Kidney (tissue), 14 donors: ENCODE measurements around the gene NIN. TPM values are rescaled to one million over a fixed set of nuclear protein-coding genes. Genes with fewer than 3 reads are reported as not detected.
A peak's percentile ranks its signal among the peaks of the same experiment; 100 is the strongest.

ENCODE experiments used
- DNase-seq, 5 donors: peaks; one replicate each; pipeline ENCODE4 v3.0.0-alpha.2; 2013 to 2020
- FAIRE-seq: peaks from 2 replicates; lab custom pipeline; 2012; peaks lifted over from hg19 to GRCh38; lab: Jason Lieb, UNC
- H3K27ac ChIP-seq, 2 donors: one replicate each; pipeline ENCODE4 v1.7.0; 2013; ENCODE audit warnings: low read depth in 2 of 2, low read length in 2 of 2, inconsistent platforms in 1 of 2
- H3K27me3 ChIP-seq: one replicate; pipeline ENCODE4 v1.7.1; 2013; ENCODE audit warnings: low read length, inconsistent platforms; ENCODE audit not compliant: control insufficient read depth, insufficient read depth
- H3K36me3 ChIP-seq, 3 donors: one replicate each; pipeline versions ENCODE4 v1.7.0 to v1.7.1; 2013; ENCODE audit warnings: low read length in 3 of 3, control low read depth in 1 of 3, inconsistent platforms in 1 of 3; ENCODE audit not compliant: insufficient read depth in 3 of 3, control insufficient read depth in 2 of 3
- H3K4me1 ChIP-seq, 3 donors: one replicate each; pipeline versions ENCODE4 v1.7.0 to v1.7.1; 2013; ENCODE audit warnings: low read length in 3 of 3, inconsistent platforms in 1 of 3, low read depth in 1 of 3; ENCODE audit not compliant: control insufficient read depth in 2 of 3, insufficient read depth in 2 of 3
- H3K4me3 ChIP-seq, 3 donors: one replicate each; pipeline versions ENCODE4 v1.7.0 to v1.8.1; 2013; ENCODE audit warnings: low read length in 3 of 3, control low read depth in 1 of 3, inconsistent platforms in 1 of 3
- H3K9ac ChIP-seq, 3 donors: one replicate each; pipeline versions ENCODE4 v1.7.0 to v1.7.1; 2013; ENCODE audit warnings: low read length in 3 of 3, control low read depth in 1 of 3, inconsistent platforms in 1 of 3
- H3K9me3 ChIP-seq, 3 donors: one replicate each; pipeline versions ENCODE4 v1.7.0 to v1.7.1; 2013; ENCODE audit warnings: low read length in 3 of 3, control low read depth in 1 of 3, inconsistent platforms in 1 of 3; ENCODE audit not compliant: control insufficient read depth in 2 of 3, insufficient read depth in 1 of 3
- CTCF ChIP-seq: IDR thresholded peaks from 3 replicates; pipeline ENCODE4 v1.5.1; 2012; ENCODE audit warnings: mild to moderate bottlenecking, moderate library complexity, borderline replicate concordance; ENCODE audit not compliant: insufficient read depth; ENCODE audit errors: extremely low read depth
- intact Hi-C: fragments of 100-400 bp; cut with DNase I; formaldehyde crosslinking; loops from one replicate; pipeline ENCODE4 v1.11.1; 2022
- polyA plus RNA-seq: library from polyadenylated mRNA; stranded (reverse); fragments of 350-450 nt; fragmentation: Illumina TruSeq; extraction: RNeasy Lipid Tissue Mini Kit (QIAGEN cat#74804); gene quantifications from one replicate; pipeline ENCODE4 v1.2.3, GENCODE V29; 2014; ENCODE audit warnings: low read depth, low replicate concordance; ENCODE audit not compliant: insufficient read depth
- total RNA-seq: library from RNA; stranded (reverse); fragmentation: NEBNext Ultra II Directional; extraction: Animal tissue kit (Norgen Biotek cat#: 25700); gene quantifications from one replicate; pipeline ENCODE4 v1.2.1, GENCODE V29; 2021
- donor health status: control.
- donor health status: control.
- donor health status: control.
- donor health status: control.
- donor health status: control.
- donor health status: DM: yes; HTN: yes; CAD: no.
- donor health status: Normal renal cell carcinoma (clear cell type).

NIN gene
- total and polyA plus RNA-seq, 2 donors from 2014 or later = 3.6 to 40.0 TPM

- no peak for TF ChIP-seq CTCF
- H3K9ac ChIP-seq = no peak overlapping the region
- intact Hi-C loops = no loop called here
- FAIRE-seq (no peak), DNase-seq (peak in 1 of 5 donors; percentile 29)
- peak overlapping the region in 1 of 2 donors; percentile 62 for H3K27ac ChIP-seq
- H3K36me3 ChIP-seq = no peaks in the 10 kb centered on the region
- H3K27me3 ChIP-seq = no peaks in the 10 kb centered on the region
- H3K4me3 ChIP-seq = no peak overlapping the region
- no peaks in the 10 kb centered on the region for H3K4me1 ChIP-seq
- no peaks in the 10 kb centered on the region for H3K9me3 ChIP-seq
Observed at GRCh38 chr14:50865391-50866076, 34.6 kb upstream of the NIN start.

DNA sequence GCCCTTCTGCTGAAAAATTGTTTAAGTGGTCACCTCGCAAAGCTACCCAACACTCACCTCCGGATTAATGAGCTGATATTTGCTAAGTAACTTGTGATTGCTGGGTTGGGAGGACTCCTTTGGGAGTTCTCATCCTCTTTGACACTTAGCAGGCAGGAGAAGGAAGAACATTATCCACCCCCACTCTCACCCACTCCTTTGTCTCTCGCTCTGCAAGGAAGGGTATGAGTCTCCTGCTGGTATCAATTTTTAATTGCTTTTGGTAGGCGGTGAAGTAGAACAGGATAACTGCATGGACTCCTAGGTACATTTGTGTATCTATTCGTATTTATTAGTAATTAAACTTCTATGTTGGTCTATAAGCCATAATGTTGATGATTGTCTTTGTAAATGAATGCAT lies 34.0 kb upstream of the NIN start:
- no peak overlapping the region for H3K27ac ChIP-seq
- H3K4me1 ChIP-seq = no peaks in the 10 kb centered on the region
- intact Hi-C loops = no loop called here
- DNase-seq (no peak), FAIRE-seq (no peak)
- no peaks in the 10 kb centered on the region for H3K36me3 ChIP-seq
- no peak overlapping the region for H3K9ac ChIP-seq
- no peaks in the 10 kb centered on the region for H3K27me3 ChIP-seq
- H3K4me3 ChIP-seq = no peak overlapping the region
- no peaks in the 10 kb centered on the region for H3K9me3 ChIP-seq
- TF ChIP-seq CTCF = no peak

GRCh38 chr14:50864237-50864636 lies 33.3 kb upstream of the NIN start:
- FAIRE-seq (no peak), DNase-seq (no peak)
- TF ChIP-seq CTCF = no peak
- Histone ChIP-seq H3K27ac (no peak overlapping the region), H3K36me3 (no peaks in the 10 kb centered on the region), H3K4me1 (peaks cover 0 to 4% (median 0%) of the 10 kb centered on the region in 3 donors), H3K9me3 (no peaks in the 10 kb centered on the region), H3K4me3 (no peak overlapping the region), H3K9ac (no peak overlapping the region), H3K27me3 (no peaks in the 10 kb centered on the region)
- intact Hi-C loops = no loop called here

GRCh38 chr14:50862036-50862570 lies 31.1 kb upstream of the NIN start:
- DNase-seq (no peak), FAIRE-seq (no peak)
- H3K27me3 ChIP-seq = no peaks in the 10 kb centered on the region
- H3K36me3 ChIP-seq = no peaks in the 10 kb centered on the region
- no peak overlapping the region for H3K27ac ChIP-seq
- H3K9ac ChIP-seq = no peak overlapping the region
- no peaks in the 10 kb centered on the region for H3K9me3 ChIP-seq
- H3K4me1 ChIP-seq = peaks cover 0 to 5% (median 0%) of the 10 kb centered on the region in 3 donors
- TF ChIP-seq CTCF = no peak
- intact Hi-C loops = no loop called here
- H3K4me3 ChIP-seq = no peak overlapping the region
